SK-N-SH (cell line): ENCODE measurements around the gene AHSG. TPM values are rescaled to one million over a fixed set of nuclear protein-coding genes. Genes with fewer than 3 reads are reported as not detected.

Experiments
- CTCF ChIA-PET: fragments of 300-600, 350-600 bp; formaldehyde crosslinking; extraction: SDS; loops from one replicate; lab custom pipeline; 2021; lab: Yijun Ruan, JAX
- POLR2A ChIA-PET: fragments of 350-600 bp; sonication (Branson Sonifier 250); formaldehyde crosslinking; extraction: SDS; loops from one replicate; lab custom pipeline; 2020; ENCODE audit warnings: antibody characterized with exemption, inconsistent platforms; lab: Yijun Ruan, JAX
- DNase-seq: peaks from one replicate; pipeline ENCODE4 v3.0.0; 2012
- H2AFZ ChIP-seq: fragments of 200-600 bp; sonication (generic); 2 replicates; pipeline ENCODE4 v1.8.1; 2016; ENCODE audit warnings: antibody characterized with exemption, mild to moderate bottlenecking, low read depth
- H3F3A ChIP-seq: fragments of 200-600 bp; sonication (generic); replicated peaks from 2 replicates; pipeline ENCODE3; 2016; ENCODE audit warnings: antibody characterized with exemption, mild to moderate bottlenecking; ENCODE audit not compliant: insufficient read depth
- H3K27ac ChIP-seq, 2 experiments: fragments of 200-500 bp in 1 of 2; fragments of 200-600 bp in 1 of 2; sonication (Bioruptor generic) in 1 of 2; sonication (generic), shearing (Covaris generic) in 1 of 2; 2 replicates each; pipeline versions ENCODE4 v1.5.1 to v1.6.1; 2014 to 2016; ENCODE audit warnings: low read depth in 2 of 2, inconsistent platforms in 1 of 2, low read length in 1 of 2, mild to moderate bottlenecking in 1 of 2, mixed read lengths in 1 of 2
- H3K27me3 ChIP-seq: fragments of 200-600 bp; sonication (generic), shearing (Covaris generic); 2 replicates; pipeline ENCODE4 v1.6.1; 2016; ENCODE audit warnings: mixed run types; ENCODE audit not compliant: insufficient read depth
- H3K36me3 ChIP-seq, 2 experiments: fragments of 200-500 bp in 1 of 2; fragments of 200-600 bp in 1 of 2; sonication (Bioruptor generic) in 1 of 2; sonication (generic) in 1 of 2; replicated peaks in 1 of 2; 2 replicates each; pipeline versions ENCODE3 to v1.5.1; 2014 to 2016; ENCODE audit warnings: low read length in 1 of 2, mild to moderate bottlenecking in 1 of 2; ENCODE audit not compliant: insufficient read depth in 2 of 2, control insufficient read depth in 1 of 2
- H3K4me1 ChIP-seq, 2 experiments: fragments of 200-500 bp in 1 of 2; fragments of 200-600 bp in 1 of 2; sonication (Bioruptor generic) in 1 of 2; sonication (generic), shearing (Covaris generic) in 1 of 2; 2 replicates each; pipeline versions ENCODE4 v1.5.1 to v1.6.1; 2014 to 2016; ENCODE audit warnings: low read depth in 1 of 2, low read length in 1 of 2, mixed run types in 1 of 2; ENCODE audit not compliant: insufficient read depth in 2 of 2, control insufficient read depth in 1 of 2
- H3K4me2 ChIP-seq: fragments of 200-600 bp; sonication (generic), shearing (Covaris generic); 2 replicates; pipeline ENCODE4 v1.6.1; 2017; ENCODE audit warnings: mixed run types
- H3K4me3 ChIP-seq, 2 experiments: fragments of 200-500 bp in 1 of 2; fragments of 200-600 bp in 1 of 2; sonication (Bioruptor generic) in 1 of 2; sonication (generic), shearing (Covaris generic) in 1 of 2; 2 replicates each; pipeline versions ENCODE4 v1.5.1 to v1.8.1; 2014 to 2016; ENCODE audit warnings: low read depth in 2 of 2, inconsistent platforms in 1 of 2, low read length in 1 of 2, mild to moderate bottlenecking in 1 of 2, mixed read lengths in 1 of 2, moderate library complexity in 1 of 2
- H3K79me2 ChIP-seq: fragments of 200-600 bp; sonication (generic); 2 replicates; pipeline ENCODE4 v1.8.1; 2017; ENCODE audit warnings: mild to moderate bottlenecking; ENCODE audit not compliant: insufficient read depth
- H3K9ac ChIP-seq: fragments of 200-600 bp; sonication (generic); 2 replicates; pipeline ENCODE4 v1.6.1; 2017; ENCODE audit warnings: mixed run types
- H3K9me2 ChIP-seq: fragments of 200-600 bp; sonication (generic); 2 replicates; pipeline ENCODE4 v1.6.1; 2017; ENCODE audit warnings: mixed run types
- H3K9me3 ChIP-seq: fragments of 200-600 bp; sonication (generic); 2 replicates; pipeline ENCODE4 v1.6.1; 2017; ENCODE audit warnings: mixed run types, mild to moderate bottlenecking, moderate library complexity
- H4K20me1 ChIP-seq: fragments of 200-600 bp; sonication (generic); 2 replicates; pipeline ENCODE4 v1.6.1; 2017; ENCODE audit warnings: mild to moderate bottlenecking, mixed run types; ENCODE audit not compliant: insufficient read depth
- EZH2phosphoT487 ChIP-seq: fragments of 200-600 bp; sonication (generic); IDR thresholded peaks from 2 replicates; pipeline ENCODE4 v1.6.1; 2017; ENCODE audit warnings: low read depth, mixed run types, mild to moderate bottlenecking, antibody characterized with exemption, moderate library complexity, borderline replicate concordance
- FOSL2 ChIP-seq: IDR thresholded peaks from 2 replicates; pipeline ENCODE4 v1.4.0; 2012; ENCODE audit warnings: low read depth, mild to moderate bottlenecking, moderate library complexity, borderline replicate concordance
- FOXJ3 ChIP-seq: sonication (generic); formaldehyde crosslinking; IDR thresholded peaks from 2 replicates; pipeline ENCODE4 v1.5.1; 2020; ENCODE audit warnings: mild to moderate bottlenecking, missing genetic modification reagents
- FOXM1 ChIP-seq: IDR thresholded peaks from 2 replicates; pipeline ENCODE4 v1.4.0; 2012; ENCODE audit warnings: low read depth, mild to moderate bottlenecking
- JUND ChIP-seq: IDR thresholded peaks from 2 replicates; pipeline ENCODE4 v1.4.0; 2012
- MXI1 ChIP-seq: IDR thresholded peaks from 2 replicates; pipeline ENCODE4 v1.6.1; 2012; ENCODE audit warnings: mild to moderate bottlenecking, low read depth, low read length, improper control_type of control experiment
- POLR2AphosphoS5 ChIP-seq: IDR thresholded peaks from 2 replicates; pipeline ENCODE4 v1.6.1; 2012; ENCODE audit warnings: low read depth, low read length
- RFX5 ChIP-seq: IDR thresholded peaks from 2 replicates; pipeline ENCODE4 v1.6.1; 2012; ENCODE audit warnings: mild to moderate bottlenecking, improper control_type of control experiment, low read length
- SIN3A ChIP-seq: IDR thresholded peaks from 2 replicates; pipeline ENCODE4 v1.6.1; 2012; ENCODE audit warnings: low read depth, mild to moderate bottlenecking, low read length, moderate library complexity, borderline replicate concordance
- TEAD4 ChIP-seq: IDR thresholded peaks from 2 replicates; pipeline ENCODE4 v1.4.0; 2012; ENCODE audit warnings: mild to moderate bottlenecking, borderline replicate concordance; ENCODE audit not compliant: insufficient read depth
- WGBS: methylation state at CpG from one replicate; pipeline ENCODE4 v1.1.6; 2017; ENCODE audit warnings: low lambda C conversion rate; 5-methylcytosine and 5-hydroxymethylcytosine counted together
- polyA plus RNA-seq, 3 experiments: library from polyadenylated mRNA; depleted of rRNA; stranded (reverse); fragments of >200 nt; gene quantifications; 2 replicates each; pipeline ENCODE4 v1.2.3, GENCODE V29; 2012
- TF ChIP-seq, protein P1 (sequence below): IDR thresholded peaks from 2 replicates; pipeline ENCODE4 v1.4.0; 2012; ENCODE audit warnings: low read depth, borderline replicate concordance

The AHSG gene
- polyA plus RNA-seq, 1 of the 3 experiments (the other 2 are of a cell fraction): not detected

DNA sequence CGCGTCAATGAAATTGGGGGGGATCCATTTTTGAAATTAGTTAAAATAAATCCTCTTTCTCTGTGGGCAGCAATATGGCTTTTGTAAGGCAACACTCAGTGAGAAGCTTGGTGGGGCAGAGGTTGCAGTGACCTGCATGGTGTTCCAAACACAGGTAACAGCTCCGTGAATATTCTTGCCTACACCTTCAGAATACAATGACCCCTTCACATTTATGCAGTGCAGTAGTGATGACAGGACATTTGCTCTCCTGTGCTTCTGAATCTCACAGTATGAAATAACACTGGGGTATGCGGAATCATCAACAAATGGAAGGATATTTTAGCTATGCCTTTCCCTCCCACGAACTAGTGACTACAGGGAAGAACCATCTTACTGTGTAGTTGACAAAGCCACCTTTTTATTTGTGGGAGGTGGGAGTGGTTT is 6.9 kb downstream of the AHSG start:
- Histone ChIP-seq H3K79me2 (no peaks in the 10 kb centered on the region), H3K9me3 (no peaks in the 10 kb centered on the region), H3K4me1 (peaks cover 0 to 3% of the 10 kb centered on the region in 2 experiments; a peak in 2 of 4 replicates), H3K36me3 (no peaks in the 10 kb centered on the region), H3K4me2 (no peak overlapping the region), H3K9ac (no peak overlapping the region), H3K9me2 (no peaks in the 10 kb centered on the region), H3K27me3 (peaks cover 34% of the 10 kb centered on the region; the same call in 1 of the 2 replicates), H4K20me1 (no peaks in the 10 kb centered on the region), H3K27ac (no peak overlapping the region), H3K4me3 (no peak overlapping the region), H2AFZ (no peak overlapping the region), H3F3A (no peaks in the 10 kb centered on the region)
- TF ChIP-seq JUND (no peak), FOSL2 (no peak), TEAD4 (no peak), MXI1 (no peak), RFX5 (no peak), SIN3A (no peak), EZH2phosphoT487 (no peak), FOXM1 (no peak)
- WGBS: 57% methylated on average over 5 of the region's 5 CpGs
- ChIA-PET POLR2A (no interaction called here), CTCF (interaction anchor here (1.2 to 8.6 kb wide), 2 partner anchors 202 to 636 kb away, joined by 3 to 119 read pairs; no protein-coding TSS in a partner anchor)
- DNase-seq: no peak

DNA sequence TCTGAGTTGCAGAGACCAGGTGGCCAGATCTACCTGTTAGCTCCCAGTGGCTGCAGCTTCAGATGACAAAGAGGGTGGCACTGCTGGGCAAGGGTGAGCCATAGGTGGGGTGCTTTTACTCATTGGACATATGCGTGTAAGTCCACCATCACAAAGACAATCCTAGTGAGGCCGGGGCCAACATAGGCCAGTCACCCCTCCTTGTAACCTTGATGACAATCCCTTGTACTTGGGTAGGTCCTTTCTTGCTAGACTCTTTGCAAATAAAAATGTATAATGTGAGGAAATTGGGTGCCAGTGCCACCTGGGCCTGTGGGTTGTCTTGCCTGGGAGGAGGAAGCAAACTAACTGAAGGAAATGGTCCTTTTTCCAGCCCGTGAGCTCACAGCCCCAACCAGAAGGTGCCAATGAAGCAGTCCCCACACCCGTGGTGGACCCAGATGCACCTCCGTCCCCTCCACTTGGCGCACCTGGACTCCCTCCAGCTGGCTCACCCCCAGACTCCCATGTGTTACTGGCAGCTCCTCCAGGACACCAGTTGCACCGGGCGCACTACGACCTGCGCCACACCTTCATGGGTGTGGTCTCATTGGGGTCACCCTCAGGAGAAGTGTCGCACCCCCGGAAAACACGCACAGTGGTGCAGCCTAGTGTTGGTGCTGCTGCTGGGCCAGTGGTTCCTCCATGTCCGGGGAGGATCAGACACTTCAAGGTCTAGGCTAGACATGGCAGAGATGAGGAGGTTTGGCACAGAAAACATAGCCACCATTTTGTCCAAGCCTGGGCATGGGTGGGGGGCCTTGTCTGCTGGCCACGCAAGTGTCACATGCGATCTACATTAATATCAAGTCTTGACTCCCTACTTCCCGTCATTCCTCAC is 7.6 kb downstream of the AHSG start:
- Histone ChIP-seq H4K20me1 (no peaks in the 10 kb centered on the region), H3K27ac (no peak overlapping the region), H3K9me2 (no peaks in the 10 kb centered on the region), H3K79me2 (no peaks in the 10 kb centered on the region), H3K9me3 (no peaks in the 10 kb centered on the region), H3K4me1 (peaks cover 0 to under 1% of the 10 kb centered on the region in 2 experiments; a peak in 1 of 4 replicates), H3K4me2 (no peak overlapping the region), H3F3A (no peaks in the 10 kb centered on the region), H3K27me3 (peaks cover 34% of the 10 kb centered on the region; the same call in 1 of the 2 replicates), H3K9ac (no peak overlapping the region), H3K4me3 (no peak overlapping the region), H2AFZ (no peak overlapping the region), H3K36me3 (no peaks in the 10 kb centered on the region)
- ChIA-PET POLR2A (no interaction called here), CTCF (interaction anchor here (1.2 to 8.6 kb wide), 2 partner anchors 201 to 637 kb away, joined by 3 to 119 read pairs; no protein-coding TSS in a partner anchor)
- DNase-seq: no peak
- 53% methylated on average over 14 of the region's 17 CpGs for WGBS
- TF ChIP-seq FOXJ3 (CRISPR knock-in tag) (no peak), POLR2AphosphoS5 (no peak), TEAD4 (no peak)
- TF ChIP-seq, protein P1, sequence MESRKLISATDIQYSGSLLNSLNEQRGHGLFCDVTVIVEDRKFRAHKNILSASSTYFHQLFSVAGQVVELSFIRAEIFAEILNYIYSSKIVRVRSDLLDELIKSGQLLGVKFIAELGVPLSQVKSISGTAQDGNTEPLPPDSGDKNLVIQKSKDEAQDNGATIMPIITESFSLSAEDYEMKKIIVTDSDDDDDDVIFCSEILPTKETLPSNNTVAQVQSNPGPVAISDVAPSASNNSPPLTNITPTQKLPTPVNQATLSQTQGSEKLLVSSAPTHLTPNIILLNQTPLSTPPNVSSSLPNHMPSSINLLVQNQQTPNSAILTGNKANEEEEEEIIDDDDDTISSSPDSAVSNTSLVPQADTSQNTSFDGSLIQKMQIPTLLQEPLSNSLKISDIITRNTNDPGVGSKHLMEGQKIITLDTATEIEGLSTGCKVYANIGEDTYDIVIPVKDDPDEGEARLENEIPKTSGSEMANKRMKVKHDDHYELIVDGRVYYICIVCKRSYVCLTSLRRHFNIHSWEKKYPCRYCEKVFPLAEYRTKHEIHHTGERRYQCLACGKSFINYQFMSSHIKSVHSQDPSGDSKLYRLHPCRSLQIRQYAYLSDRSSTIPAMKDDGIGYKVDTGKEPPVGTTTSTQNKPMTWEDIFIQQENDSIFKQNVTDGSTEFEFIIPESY: no peak
